Endothelial cell of umbilical vein (primary cell): ENCODE results near the gene MINPP1. TPM values are rescaled to one million over a fixed set of nuclear protein-coding genes. Genes with fewer than 3 reads are reported as not detected.

Experiments used
- BruUV-seq: library from RNA; stranded (reverse); fragments of 400-500 nt; replicated peaks from 2 replicates; lab custom pipeline; 2021; lab: Mats Ljungman, UMichigan
- CTCF ChIA-PET: fragments of 300-600, 350-600 bp; sonication (Branson Sonifier 250); formaldehyde crosslinking; loops from one replicate; lab custom pipeline; 2021; ENCODE audit warnings: antibody characterized with exemption, inconsistent platforms; lab: Charles Lee
- POLR2A ChIA-PET: fragments of 300-600, 350-600 bp; sonication (Branson Sonifier 250); formaldehyde crosslinking; loops from one replicate; lab custom pipeline; 2021; ENCODE audit warnings: antibody characterized with exemption, inconsistent platforms; lab: Charles Lee
- DNase-seq: peaks from one replicate; pipeline ENCODE4 v3.0.0-alpha.2; 2011; ENCODE audit warnings: low read depth, low spot score
- FAIRE-seq: peaks from 2 replicates; lab custom pipeline; 2011; peaks lifted over from hg19 to GRCh38; lab: Jason Lieb, UNC
- H2AFZ ChIP-seq: 2 replicates; pipeline ENCODE4 v1.6.0; 2012; ENCODE audit warnings: low read depth, low read length, control low read depth, inconsistent platforms
- H3K27ac ChIP-seq: 2 replicates; pipeline ENCODE4 v1.5.1; 2011; ENCODE audit warnings: low read depth, mild to moderate bottlenecking, control low read depth, low read length, moderate library complexity; ENCODE audit not compliant: insufficient read depth
- H3K27me3 ChIP-seq, 2 experiments: 2 replicates each; pipeline versions ENCODE4 v1.6.0 to v1.6.1; 2011; ENCODE audit warnings: low read length in 2 of 2, mixed read lengths in 1 of 2; ENCODE audit not compliant: control insufficient read depth in 2 of 2, insufficient read depth in 2 of 2
- H3K36me3 ChIP-seq, 2 experiments: 2 replicates in 1 of 2; 3 replicates in 1 of 2; pipeline ENCODE4 v1.5.1; 2011; ENCODE audit warnings: low read length in 2 of 2, mild to moderate bottlenecking in 1 of 2, moderate library complexity in 1 of 2; ENCODE audit not compliant: control insufficient read depth in 2 of 2, insufficient read depth in 2 of 2; ENCODE audit errors: extremely low read depth in 1 of 2
- H3K4me1 ChIP-seq: 3 replicates; pipeline ENCODE4 v1.5.1; 2011; ENCODE audit warnings: mild to moderate bottlenecking, low read length; ENCODE audit not compliant: control insufficient read depth, insufficient read depth; ENCODE audit errors: extremely low read depth
- H3K4me2 ChIP-seq: 2 replicates; pipeline ENCODE4 v1.6.1; 2011; ENCODE audit warnings: low read length, control low read depth, mixed read lengths; ENCODE audit not compliant: insufficient read depth
- H3K4me3 ChIP-seq, 3 experiments: fragments of 200-600 bp in 1 of 3; sonication (generic), shearing (Covaris generic) in 1 of 3; replicated peaks in 1 of 3; 2 replicates each; pipeline ENCODE4 v1.5.1; 2011 to 2016; ENCODE audit warnings: control low read depth in 3 of 3, low read length in 3 of 3, mild to moderate bottlenecking in 2 of 3, inconsistent platforms in 1 of 3, low read depth in 1 of 3, moderate library complexity in 1 of 3; ENCODE audit not compliant: insufficient read depth in 1 of 3
- H3K79me2 ChIP-seq: 2 replicates; pipeline ENCODE4 v1.6.0; 2012; ENCODE audit warnings: low read length, inconsistent platforms; ENCODE audit not compliant: control insufficient read depth, insufficient read depth
- H3K9ac ChIP-seq: replicated peaks from 2 replicates; pipeline ENCODE3; 2011; ENCODE audit warnings: low read length, control low read depth; ENCODE audit not compliant: insufficient read depth; ENCODE audit errors: extremely low read depth
- H3K9me1 ChIP-seq: replicated peaks from 3 replicates; pipeline ENCODE4 v1.6.0; 2011; ENCODE audit warnings: mild to moderate bottlenecking, low read length; ENCODE audit not compliant: control insufficient read depth, insufficient read depth; ENCODE audit errors: extremely low read depth
- H3K9me3 ChIP-seq: replicated peaks from 2 replicates; pipeline ENCODE4 v1.5.1; 2012; ENCODE audit warnings: low read length, inconsistent platforms; ENCODE audit not compliant: control insufficient read depth, insufficient read depth
- H4K20me1 ChIP-seq: replicated peaks from 2 replicates; pipeline ENCODE3; 2011; ENCODE audit warnings: mild to moderate bottlenecking, low read length; ENCODE audit not compliant: control insufficient read depth, insufficient read depth; ENCODE audit errors: extremely low read depth
- EZH2 ChIP-seq: IDR thresholded peaks from 2 replicates; pipeline ENCODE4 v1.6.1; 2012; ENCODE audit warnings: borderline replicate concordance, low read depth, mild to moderate bottlenecking, moderate library complexity, low read length, inconsistent platforms; ENCODE audit not compliant: severe bottlenecking
- JUN ChIP-seq: IDR thresholded peaks from 2 replicates; pipeline ENCODE4 v1.6.1; 2011; ENCODE audit warnings: borderline replicate concordance, low read depth; ENCODE audit not compliant: insufficient read length, insufficient read depth
- MYC ChIP-seq: IDR thresholded peaks from one replicate; pipeline ENCODE4 v1.6.1; 2011; ENCODE audit warnings: mild to moderate bottlenecking, low read depth, low read length
- POLR2A ChIP-seq: IDR thresholded peaks from 2 replicates; pipeline ENCODE4 v1.6.1; 2012; ENCODE audit warnings: low read depth, mild to moderate bottlenecking, control low read depth, low read length
- POLR2AphosphoS5 ChIP-seq: IDR thresholded peaks from 2 replicates; pipeline ENCODE4 v1.6.1; 2012; ENCODE audit warnings: low read depth, mild to moderate bottlenecking, control low read depth, low read length, moderate library complexity; ENCODE audit not compliant: insufficient read depth
- dilution Hi-C: fragments of 300-500 bp; cut with MboI; formaldehyde crosslinking; loops from one replicate; pipeline ENCODE4 v1.15.0; 2019; ENCODE audit warnings: low sequenced_read_pairs; ENCODE audit not compliant: extremely low pct_ligation_motif_present
- intact Hi-C: fragments of 100-400 bp; cut with micrococcal nuclease; formaldehyde crosslinking; loops from one replicate; pipeline ENCODE4 v1.10.0; 2022
- polyA plus RNA-seq, 4 experiments: library from polyadenylated mRNA; depleted of rRNA in 3 of 4; stranded (reverse) in 3 of 4; unstranded in 1 of 4; fragments of >200 nt; gene quantifications; 2 replicates each; pipeline versions ENCODE4 v1.2.1 to v1.2.3, GENCODE V29; 2011 to 2012; ENCODE audit warnings: missing spikeins in 1 of 4
- total RNA-seq: library from RNA; stranded (reverse); gene quantifications from 2 replicates; pipeline ENCODE4 v1.2.3, GENCODE V29; 2021

MINPP1 gene
- total and polyA plus RNA-seq, 2 donors (not counting 3 experiments of a cell fraction or from before 2014, with no cell fraction given), result 11.7 to 23.8 TPM

DNA sequence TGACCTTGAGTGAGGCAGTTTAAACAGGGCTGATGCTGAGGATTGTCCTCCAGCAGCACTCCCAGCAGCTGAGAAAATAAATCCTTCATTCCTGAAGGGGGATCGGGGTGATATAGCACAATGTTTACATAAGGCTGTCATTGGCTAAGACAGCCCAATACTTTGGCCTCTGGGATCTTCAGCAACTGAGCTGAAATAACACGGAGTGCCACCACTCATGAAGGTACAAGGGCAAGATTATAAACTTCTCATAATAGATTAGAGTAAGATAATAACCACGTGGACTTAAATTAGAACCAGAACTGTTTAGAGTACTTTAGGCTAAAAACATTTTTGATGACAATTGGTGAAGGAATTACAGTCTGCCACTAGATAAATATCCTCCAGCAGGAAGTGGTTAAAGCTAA is 85.0 kb downstream of the MINPP1 start:
- Histone ChIP-seq H3K4me2 (no peak overlapping the region), H3K79me2 (no peaks in the 10 kb centered on the region), H3K36me3 (no peaks in the 10 kb centered on the region), H3K27ac (no peak overlapping the region), H4K20me1 (no peaks in the 10 kb centered on the region), H3K27me3 (peaks cover 30 to 39% of the 10 kb centered on the region in 2 experiments), H3K9me3 (no peaks in the 10 kb centered on the region), H3K4me1 (peaks cover 9% of the 10 kb centered on the region), H2AFZ (no peak overlapping the region), H3K9me1 (no peaks in the 10 kb centered on the region), H3K4me3 (no peak overlapping the region), H3K9ac (no peak overlapping the region)
- POLR2A ChIA-PET, result no interaction called here
- TF ChIP-seq POLR2A (no peak), JUN (no peak), POLR2AphosphoS5 (no peak), EZH2 (no peak), MYC (no peak)
- DNase-seq, result no peak
- BruUV-seq, result no TSS peak
- FAIRE-seq, result no peak
- dilution Hi-C loops (no loop called here), intact Hi-C loops (no loop called here)
- CTCF ChIA-PET, result no interaction called here

DNA sequence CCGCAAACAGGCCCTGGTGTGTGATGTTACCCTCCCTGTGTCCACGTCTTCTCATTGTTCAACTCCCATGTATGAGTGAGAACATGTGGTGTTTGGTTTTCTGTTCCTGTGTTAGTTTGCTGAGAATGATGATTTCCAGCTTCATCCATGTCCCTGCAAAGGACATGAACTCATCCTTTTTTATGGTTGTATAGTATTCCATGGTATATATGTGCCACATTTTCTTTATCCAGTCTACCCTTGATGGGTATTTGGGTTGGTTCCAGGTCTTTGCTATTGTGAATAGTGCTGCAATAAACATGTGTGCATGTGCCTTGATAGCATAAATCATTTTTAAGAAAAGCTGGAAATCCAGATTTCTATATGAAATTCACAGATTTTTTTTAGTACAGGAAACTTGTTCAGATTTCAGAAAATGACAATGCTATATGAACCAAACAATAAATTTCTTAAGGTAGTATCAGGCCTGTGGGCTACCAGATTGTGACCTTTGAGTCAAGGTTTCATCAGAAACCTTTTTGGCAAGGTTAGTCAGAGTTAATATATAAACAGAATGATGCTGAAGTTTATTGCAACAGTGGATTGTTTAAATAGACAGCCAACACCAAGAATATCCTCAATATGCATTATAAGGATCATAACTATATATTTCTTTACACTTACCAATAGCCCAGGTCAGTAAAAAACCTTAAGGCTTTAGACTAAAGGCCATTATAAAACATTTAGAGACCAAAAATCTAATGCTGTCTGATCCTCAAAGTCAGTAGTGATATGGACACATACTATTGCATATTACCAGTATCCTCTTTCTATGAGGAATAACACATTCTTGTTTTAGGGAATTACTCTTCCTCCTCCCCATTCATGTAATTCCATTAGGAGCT is 86.3 kb downstream of the MINPP1 start:
- Histone ChIP-seq H3K4me2 (no peak overlapping the region), H3K9ac (no peak overlapping the region), H4K20me1 (no peaks in the 10 kb centered on the region), H3K27me3 (peaks cover 35 to 45% of the 10 kb centered on the region in 2 experiments), H3K9me1 (no peaks in the 10 kb centered on the region), H3K4me1 (peaks cover 6% of the 10 kb centered on the region), H2AFZ (no peak overlapping the region), H3K9me3 (no peaks in the 10 kb centered on the region), H3K79me2 (no peaks in the 10 kb centered on the region), H3K27ac (no peak overlapping the region), H3K36me3 (no peaks in the 10 kb centered on the region), H3K4me3 (no peak overlapping the region)
- ChIA-PET POLR2A (no interaction called here), CTCF (interaction anchor here (0.7 kb wide), 1 partner anchor 8 kb away, joined by 3 read pairs; no protein-coding TSS in a partner anchor)
- TF ChIP-seq MYC (no peak), POLR2A (no peak)
- intact Hi-C loops (no loop called here), dilution Hi-C loops (no loop called here)
- no peak for DNase-seq
- no TSS peak for BruUV-seq
- FAIRE-seq, result no peak
